NT2/D1 (cell line): ENCODE data around the gene FTCD.
A peak's percentile ranks its signal among the peaks of the same experiment; 100 is the strongest.
"Not testable (repeated sequence)": the region's sequence is repeated elsewhere in the genome, so short reads cannot be mapped to it uniquely, and the experiment has no call there.

Experiments used
- DNase-seq: peaks from one replicate; pipeline ENCODE4 v3.0.0-alpha.2; 2011; ENCODE audit warnings: low read depth, low spot score
- H3K27me3 ChIP-seq: 2 replicates; pipeline ENCODE4 v1.6.0; 2011; ENCODE audit warnings: mild to moderate bottlenecking; ENCODE audit not compliant: insufficient read length, insufficient read depth
- H3K36me3 ChIP-seq: 2 replicates; pipeline ENCODE4 v1.6.1; 2011; ENCODE audit warnings: mild to moderate bottlenecking, low read length, mixed read lengths; ENCODE audit not compliant: insufficient read depth, insufficient read length
- H3K4me1 ChIP-seq: 2 replicates; pipeline ENCODE4 v1.5.1; 2011; ENCODE audit not compliant: insufficient read depth, insufficient read length
- H3K4me3 ChIP-seq: 2 replicates; pipeline ENCODE4 v1.5.1; 2011; ENCODE audit warnings: low read depth; ENCODE audit not compliant: insufficient read length
- H3K9ac ChIP-seq: 2 replicates; pipeline ENCODE4 v1.6.0; 2011; ENCODE audit warnings: low read depth; ENCODE audit not compliant: insufficient read length
- H3K9me3 ChIP-seq: 2 replicates; pipeline ENCODE4 v1.5.1; 2011; ENCODE audit warnings: mild to moderate bottlenecking, low read length; ENCODE audit not compliant: insufficient read depth
- SUZ12 ChIP-seq: IDR thresholded peaks from 2 replicates; pipeline ENCODE4 v1.6.1; 2011; ENCODE audit not compliant: insufficient read length, insufficient read depth; ENCODE audit errors: extremely low read depth
- YY1 ChIP-seq: IDR thresholded peaks from 2 replicates; pipeline ENCODE4 v1.6.1; 2011; ENCODE audit not compliant: insufficient read length, insufficient read depth
- ZNF274 ChIP-seq: IDR thresholded peaks from 2 replicates; pipeline ENCODE4 v1.6.1; 2011; ENCODE audit warnings: mild to moderate bottlenecking, low read depth, low read length

FTCD gene

DNA sequence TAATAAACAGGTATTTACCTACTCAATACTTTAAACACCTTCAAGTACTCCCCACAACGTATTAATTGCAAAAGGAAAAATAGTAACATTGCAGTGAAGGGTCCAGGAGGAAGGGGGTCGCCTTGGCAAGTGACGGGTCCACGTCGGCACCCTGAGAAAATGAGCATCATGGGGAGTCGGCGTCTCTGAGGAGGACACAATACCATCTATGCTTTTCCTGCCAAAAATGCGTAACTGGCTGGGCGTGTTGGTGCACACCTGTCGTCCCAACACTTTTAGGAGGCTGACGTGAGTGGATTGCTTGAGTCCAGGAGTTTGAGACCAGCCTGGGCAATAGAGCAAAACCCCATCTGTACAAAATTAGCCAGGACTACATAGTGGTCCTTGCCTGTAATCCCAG, 7.3 kb downstream of the FTCD start:
- peaks cover 30% of the 10 kb centered on the region for H3K4me1 ChIP-seq
- H3K4me3 ChIP-seq, result no peak overlapping the region
- H3K36me3 ChIP-seq, result no peaks in the 10 kb centered on the region
- no peak overlapping the region for H3K9ac ChIP-seq
- H3K9me3 ChIP-seq, result no peaks in the 10 kb centered on the region
- no peak for TF ChIP-seq ZNF274
- no peak for TF ChIP-seq YY1
- TF ChIP-seq SUZ12, result no peak
- no peak for DNase-seq
- H3K27me3 ChIP-seq, result no peaks in the 10 kb centered on the region

DNA sequence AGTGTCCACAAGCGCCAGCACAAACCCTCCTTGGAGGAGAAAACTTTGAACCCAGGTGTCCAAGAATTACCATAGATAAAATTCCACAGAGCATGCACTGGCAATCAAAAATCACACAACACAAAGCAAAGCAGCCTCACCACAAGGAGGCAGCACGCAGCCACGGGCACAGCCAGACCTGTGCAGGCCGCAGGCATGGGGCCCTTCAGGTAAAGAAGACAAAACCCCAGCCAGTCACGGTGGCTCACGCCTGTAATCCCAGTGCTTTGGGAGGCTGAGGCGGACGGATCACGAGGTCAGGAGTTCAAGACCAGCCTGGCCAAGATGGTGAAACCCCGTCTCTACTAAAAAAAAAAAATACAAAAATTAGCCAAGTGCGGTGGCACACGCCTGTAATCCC, 8.0 kb downstream of the FTCD start:
- H3K36me3 ChIP-seq, H3K27me3 ChIP-seq, H3K9me3 ChIP-seq, H3K4me3 ChIP-seq, H3K9ac ChIP-seq: not testable (repeated sequence)
- H3K4me1 ChIP-seq, result peaks cover 25% of the 10 kb centered on the region
- peak; percentile 61 for DNase-seq

GRCh38 chr21:46146856-46147255, 8.5 kb downstream of the FTCD start:
- Histone ChIP-seq H3K4me3 (no peak overlapping the region), H3K27me3 (no peaks in the 10 kb centered on the region), H3K9me3 (peaks cover 8% of the 10 kb centered on the region; the same call in 1 of the 2 replicates), H3K9ac (peak overlapping the region; percentile 13), H3K36me3 (peaks cover 7% of the 10 kb centered on the region), H3K4me1 (peaks cover 23% of the 10 kb centered on the region)
- TF ChIP-seq YY1 (no peak), ZNF274 (no peak), SUZ12 (no peak)
- DNase-seq, result no peak

- Histone ChIP-seq H3K9me3 (peaks cover 8% of the 10 kb centered on the region; the same call in 1 of the 2 replicates), H3K27me3 (no peaks in the 10 kb centered on the region), H3K9ac (no peak overlapping the region), H3K4me3 (no peak overlapping the region), H3K36me3 (peaks cover 10% of the 10 kb centered on the region), H3K4me1 (peaks cover 18% of the 10 kb centered on the region)
- no peak for DNase-seq
- TF ChIP-seq SUZ12 (no peak), YY1 (no peak), ZNF274 (no peak)
Observed at GRCh38 chr21:46145840-46146691, 9.3 kb downstream of the FTCD start.

DNA sequence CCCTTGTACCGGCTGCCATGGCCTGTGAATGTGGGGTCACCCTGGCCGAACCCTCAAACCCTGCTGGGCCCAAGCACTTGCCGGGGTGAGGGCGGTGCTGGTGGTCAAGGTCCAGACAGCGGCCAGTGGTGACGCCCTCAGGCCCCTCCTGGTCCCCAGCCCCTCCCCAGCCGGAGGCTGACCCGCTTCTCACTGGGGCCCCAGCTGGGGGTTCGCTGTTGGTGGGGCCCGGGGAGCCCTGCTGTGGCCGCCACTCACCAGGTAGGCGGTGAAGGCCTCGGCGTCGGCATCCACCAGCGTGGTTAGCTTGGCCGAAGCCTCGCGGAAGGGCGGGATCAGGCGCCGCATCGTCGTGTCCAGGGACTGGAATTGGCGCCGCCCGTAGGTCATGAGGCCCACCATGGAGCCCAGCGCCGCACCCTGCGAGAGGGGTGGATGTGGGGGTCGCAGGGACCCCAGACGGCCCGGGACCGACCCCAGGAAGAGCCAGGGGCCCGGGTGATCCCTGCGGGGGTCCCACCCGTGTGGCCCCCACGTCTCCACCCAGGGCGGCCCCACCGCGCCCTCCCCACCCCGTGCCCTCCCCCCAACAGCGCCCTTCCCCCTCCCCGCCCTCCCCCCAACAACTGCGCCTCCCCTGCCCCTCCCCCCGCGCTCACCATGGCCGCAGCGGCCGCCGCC, 10.1 kb downstream of the FTCD start:
- Histone ChIP-seq H3K4me1 (peaks cover 12% of the 10 kb centered on the region), H3K27me3 (no peaks in the 10 kb centered on the region), H3K36me3 (peaks cover 10% of the 10 kb centered on the region), H3K9me3 (peaks cover 8% of the 10 kb centered on the region; the same call in 1 of the 2 replicates), H3K4me3 (no peak overlapping the region), H3K9ac (no peak overlapping the region)
- TF ChIP-seq YY1 (no peak), ZNF274 (no peak), SUZ12 (no peak)
- no peak for DNase-seq

DNA sequence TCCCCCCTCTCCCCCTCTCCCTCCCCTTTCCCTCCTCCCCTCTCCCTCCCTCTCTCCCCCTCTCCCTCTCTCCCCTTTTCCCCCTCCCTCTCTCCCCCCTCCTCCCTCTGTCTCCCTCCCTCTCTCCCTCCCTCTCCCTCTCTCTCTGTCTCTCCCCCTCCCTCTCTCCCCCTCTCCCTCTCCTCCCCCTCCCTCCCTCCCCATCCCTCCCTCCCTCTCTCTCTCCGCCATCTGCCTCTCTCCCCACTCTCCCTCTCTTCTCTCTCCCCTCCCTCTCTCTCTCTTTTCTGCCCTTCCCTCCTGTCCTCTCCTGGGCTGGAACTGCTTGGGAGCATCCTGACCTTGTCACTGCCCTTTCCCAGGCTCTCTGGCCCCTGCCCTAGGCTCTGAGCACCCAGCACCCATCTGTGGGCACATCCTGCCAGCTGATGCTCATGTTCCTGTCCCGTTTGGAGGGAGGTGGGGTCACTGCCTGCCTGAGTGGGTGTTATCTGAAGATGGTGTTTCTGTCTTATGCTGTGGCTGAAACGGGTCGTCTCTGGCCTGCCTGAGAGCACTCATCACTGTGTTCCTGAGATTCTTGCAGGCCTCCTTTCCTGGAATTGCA, 10.8 kb downstream of the FTCD start:
- Histone ChIP-seq H3K4me3 (no peak overlapping the region), H3K9ac (no peak overlapping the region), H3K9me3 (peaks cover 8% of the 10 kb centered on the region; the same call in 1 of the 2 replicates), H3K4me1 (peaks cover 12% of the 10 kb centered on the region), H3K27me3 (no peaks in the 10 kb centered on the region), H3K36me3 (peaks cover 10% of the 10 kb centered on the region)
- no peak for TF ChIP-seq SUZ12
- TF ChIP-seq ZNF274, result no peak
- no peak for TF ChIP-seq YY1
- no peak for DNase-seq
